ENCODE measurements around the gene MARVELD1.

MARVELD1 gene

GRCh38 chr10:97723001-97723400 is 9.5 kb downstream of the MARVELD1 start:
- no peak for TF ChIP-seq REST (IDR thresholded peaks at IDR 0.05; ENCODE audit: insufficient read depth in 1 of 2, low read depth in 2 of 2, low read length in 2 of 2)
- TF ChIP-seq FOXP2 (optimal IDR thresholded peaks at IDR 0.05; ENCODE audit: borderline replicate concordance, extremely low read depth, extremely low read length, insufficient read depth), result no peak
- no peak for TF ChIP-seq TAF1 (IDR thresholded peaks at IDR 0.05; ENCODE audit: borderline replicate concordance, insufficient read depth, low read length)
- TF ChIP-seq POLR2AphosphoS5 (IDR thresholded peaks at IDR 0.05; ENCODE audit: low read depth, low read length), result no peak
- no peak for TF ChIP-seq SIN3A (IDR thresholded peaks at IDR 0.05; ENCODE audit: borderline replicate concordance, insufficient read depth, low read length)

- TF ChIP-seq SIN3A (IDR thresholded peaks at IDR 0.05; ENCODE audit: borderline replicate concordance, insufficient read depth, low read length) (no peak), FOXP2 (optimal IDR thresholded peaks at IDR 0.05; ENCODE audit: borderline replicate concordance, extremely low read depth, extremely low read length, insufficient read depth) (no peak), POLR2AphosphoS5 (IDR thresholded peaks at IDR 0.05; ENCODE audit: low read depth, low read length) (no peak)
Measured at GRCh38 chr10:97724341-97724941, 10.9 kb downstream of the MARVELD1 start.

- TF ChIP-seq REST (IDR thresholded peaks at IDR 0.05; ENCODE audit: insufficient read depth in 1 of 2, low read depth in 2 of 2, low read length in 2 of 2), result no peak
- TF ChIP-seq TAF1 (IDR thresholded peaks at IDR 0.05; ENCODE audit: borderline replicate concordance, insufficient read depth, low read length), result no peak
- TF ChIP-seq FOXP2 (optimal IDR thresholded peaks at IDR 0.05; ENCODE audit: borderline replicate concordance, extremely low read depth, extremely low read length, insufficient read depth), result no peak
- TF ChIP-seq SIN3A (IDR thresholded peaks at IDR 0.05; ENCODE audit: borderline replicate concordance, insufficient read depth, low read length), result no peak
- no peak for TF ChIP-seq POLR2AphosphoS5 (IDR thresholded peaks at IDR 0.05; ENCODE audit: low read depth, low read length)
Measured at GRCh38 chr10:97726636-97727178, 13.2 kb downstream of the MARVELD1 start.

GRCh38 chr10:97729014-97729413 is 15.5 kb downstream of the MARVELD1 start:
- TF ChIP-seq TAF1 (IDR thresholded peaks at IDR 0.05; ENCODE audit: borderline replicate concordance, insufficient read depth, low read length), result no peak
- no peak for TF ChIP-seq FOXP2 (optimal IDR thresholded peaks at IDR 0.05; ENCODE audit: borderline replicate concordance, extremely low read depth, extremely low read length, insufficient read depth)
- no peak for TF ChIP-seq SIN3A (IDR thresholded peaks at IDR 0.05; ENCODE audit: borderline replicate concordance, insufficient read depth, low read length)
- no peak for TF ChIP-seq REST (IDR thresholded peaks at IDR 0.05; ENCODE audit: insufficient read depth in 1 of 2, low read depth in 2 of 2, low read length in 2 of 2)
- no peak for TF ChIP-seq POLR2AphosphoS5 (IDR thresholded peaks at IDR 0.05; ENCODE audit: low read depth, low read length)

GRCh38 chr10:97731346-97732051 is 18.0 kb downstream of the MARVELD1 start:
- TF ChIP-seq FOXP2 (optimal IDR thresholded peaks at IDR 0.05; ENCODE audit: borderline replicate concordance, extremely low read depth, extremely low read length, insufficient read depth), result no peak
- no peak for TF ChIP-seq TAF1 (IDR thresholded peaks at IDR 0.05; ENCODE audit: borderline replicate concordance, insufficient read depth, low read length)
- no peak for TF ChIP-seq SIN3A (IDR thresholded peaks at IDR 0.05; ENCODE audit: borderline replicate concordance, insufficient read depth, low read length)

- TF ChIP-seq POLR2AphosphoS5 (IDR thresholded peaks at IDR 0.05; ENCODE audit: low read depth, low read length), result no peak
- TF ChIP-seq SIN3A (IDR thresholded peaks at IDR 0.05; ENCODE audit: borderline replicate concordance, insufficient read depth, low read length), result no peak
- no peak for TF ChIP-seq TAF1 (IDR thresholded peaks at IDR 0.05; ENCODE audit: borderline replicate concordance, insufficient read depth, low read length)
- no peak for TF ChIP-seq REST (IDR thresholded peaks at IDR 0.05; ENCODE audit: insufficient read depth in 1 of 2, low read depth in 2 of 2, low read length in 2 of 2)
- TF ChIP-seq FOXP2 (optimal IDR thresholded peaks at IDR 0.05; ENCODE audit: borderline replicate concordance, extremely low read depth, extremely low read length, insufficient read depth), result no peak
Measured at GRCh38 chr10:97732052-97732359, 18.5 kb downstream of the MARVELD1 start.

All from PFSK-1 (cell line).